Dermis microvascular lymphatic vessel endothelial cell (primary cell): ENCODE measurements around the gene CDK14. TPM values are rescaled to one million over a fixed set of nuclear protein-coding genes. Genes with fewer than 3 reads are reported as not detected.
"Not testable (repeated sequence)": the region's sequence is repeated elsewhere in the genome, so short reads cannot be mapped to it uniquely, and the experiment has no call there.

Experiments used
- DNase-seq, 2 donors: peaks; one replicate each; pipeline versions ENCODE4 v3.0.0 to v3.0.0-alpha.2; 2010; ENCODE audit warnings: low read depth in 2 of 2
- total RNA-seq: library from RNA; depleted of rRNA; stranded (reverse); fragments of >200 nt; gene quantifications from 2 replicates; pipeline ENCODE4 v1.2.1, GENCODE V29; 2014

CDK14 gene
- total RNA-seq, 1 donor from 2014 or later = 1.2 TPM

GRCh38 chr7:90751595-90751994 lies 155.5 kb downstream of the CDK14 start:
- no peak for DNase-seq

- DNase-seq = no peak
Measured at GRCh38 chr7:90752051-90752450, 155.9 kb downstream of the CDK14 start.

- no peak for DNase-seq
Measured at GRCh38 chr7:90755041-90755440, 158.9 kb downstream of the CDK14 start.

- DNase-seq = no peak
Measured at GRCh38 chr7:90756366-90756765, 160.2 kb downstream of the CDK14 start.

- not testable (repeated sequence) for DNase-seq
Measured at GRCh38 chr7:90757565-90757950, 161.4 kb downstream of the CDK14 start.

GRCh38 chr7:90758933-90759562 lies 162.9 kb downstream of the CDK14 start:
- DNase-seq = no peak

GRCh38 chr7:90759710-90760109 lies 163.6 kb downstream of the CDK14 start:
- no peak for DNase-seq

GRCh38 chr7:90760892-90761291 lies 164.8 kb downstream of the CDK14 start:
- no peak for DNase-seq

- DNase-seq = no peak
Measured at GRCh38 chr7:90761584-90761983, 165.5 kb downstream of the CDK14 start.

- no peak for DNase-seq
Measured at GRCh38 chr7:90763108-90763507, 167.0 kb downstream of the CDK14 start.

GRCh38 chr7:90764848-90765570 lies 168.9 kb downstream of the CDK14 start:
- DNase-seq = no peak

GRCh38 chr7:90766814-90767564 lies 170.9 kb downstream of the CDK14 start:
- DNase-seq = no peak

- no peak for DNase-seq
Measured at GRCh38 chr7:90768301-90768700, 172.2 kb downstream of the CDK14 start.

- DNase-seq = no peak
Measured at GRCh38 chr7:90769036-90769435, 172.9 kb downstream of the CDK14 start.

GRCh38 chr7:90769566-90769965 lies 173.4 kb downstream of the CDK14 start:
- not testable (repeated sequence) for DNase-seq

- DNase-seq = no peak
Measured at GRCh38 chr7:90771281-90771680, 175.2 kb downstream of the CDK14 start.

GRCh38 chr7:90772410-90772809 lies 176.3 kb downstream of the CDK14 start:
- DNase-seq = no peak

GRCh38 chr7:90773269-90773668 lies 177.1 kb downstream of the CDK14 start:
- DNase-seq = no peak

GRCh38 chr7:90774706-90775105 lies 178.6 kb downstream of the CDK14 start:
- DNase-seq = no peak

- DNase-seq = no peak
Measured at GRCh38 chr7:90775383-90775965, 179.4 kb downstream of the CDK14 start.

GRCh38 chr7:90777041-90777440 lies 180.9 kb downstream of the CDK14 start:
- DNase-seq = no peak

- no peak for DNase-seq
Measured at GRCh38 chr7:90777465-90777864, 181.3 kb downstream of the CDK14 start.
